Nephron (organoid): ENCODE data around the gene NBPF4.

Experiments used
- H3K27ac Mint-ChIP-seq, 3 experiments: 2 replicates each; pipeline ENCODE4 v1.8.0; 2020; ENCODE audit warnings: mixed read lengths in 3 of 3, mild to moderate bottlenecking in 2 of 3, moderate library complexity in 1 of 3
- H3K27me3 Mint-ChIP-seq: 2 replicates; pipeline ENCODE4 v1.8.0; 2021; ENCODE audit warnings: low read depth, mild to moderate bottlenecking, moderate library complexity, mixed read lengths
- H3K36me3 Mint-ChIP-seq: 2 replicates; pipeline ENCODE4 v1.8.0; 2020; ENCODE audit warnings: low read depth, mixed read lengths
- H3K4me1 Mint-ChIP-seq: 2 replicates; pipeline ENCODE4 v1.8.0; 2020; ENCODE audit warnings: mixed read lengths
- H3K4me3 Mint-ChIP-seq, 3 experiments: 2 replicates each; pipeline ENCODE4 v1.8.0; 2020; ENCODE audit warnings: mild to moderate bottlenecking in 3 of 3, mixed read lengths in 3 of 3, moderate library complexity in 2 of 3
- H3K9me3 Mint-ChIP-seq: 2 replicates; pipeline ENCODE4 v1.8.0; 2020; ENCODE audit warnings: mixed read lengths
- CTCF ChIP-seq, 3 experiments: fragments of 200-600 bp; sonication (generic); IDR thresholded peaks; one replicate each; pipeline ENCODE4 v1.5.0; 2021; ENCODE audit warnings: antibody characterized with exemption in 3 of 3; ENCODE audit not compliant: unreplicated experiment in 3 of 3

The NBPF4 gene

GRCh38 chr1:108182959-108183700 is 60.7 kb downstream of the NBPF4 start:
- H3K4me3 Mint-ChIP-seq, result no peak overlapping the region
- peaks cover 94% of the 10 kb centered on the region for H3K36me3 Mint-ChIP-seq
- H3K4me1 Mint-ChIP-seq, result no peaks in the 10 kb centered on the region
- H3K27me3 Mint-ChIP-seq, result no peaks in the 10 kb centered on the region
- no peak for TF ChIP-seq CTCF (IDR thresholded peaks at IDR 0.05; ENCODE audit: unreplicated experiment in 3 of 3)
- peaks cover 31% of the 10 kb centered on the region for H3K9me3 Mint-ChIP-seq
- H3K27ac Mint-ChIP-seq, result no peak overlapping the region

GRCh38 chr1:108179018-108179417 is 64.9 kb downstream of the NBPF4 start:
- no peak overlapping the region for H3K4me3 Mint-ChIP-seq
- H3K27me3 Mint-ChIP-seq, result no peaks in the 10 kb centered on the region
- peaks cover 53% of the 10 kb centered on the region for H3K9me3 Mint-ChIP-seq
- no peaks in the 10 kb centered on the region for H3K4me1 Mint-ChIP-seq
- H3K36me3 Mint-ChIP-seq, result peaks cover 96% of the 10 kb centered on the region
- no peak overlapping the region for H3K27ac Mint-ChIP-seq
- TF ChIP-seq CTCF (IDR thresholded peaks at IDR 0.05; ENCODE audit: unreplicated experiment in 3 of 3), result no peak
